ENCODE measurements around the gene WASHC3. TPM values are rescaled to one million over a fixed set of nuclear protein-coding genes. Genes with fewer than 3 reads are reported as not detected.

Gene WASHC3
- total and polyA plus RNA-seq, 4 donors, result 22.4 to 51.4 (median 25.8) TPM

DNA sequence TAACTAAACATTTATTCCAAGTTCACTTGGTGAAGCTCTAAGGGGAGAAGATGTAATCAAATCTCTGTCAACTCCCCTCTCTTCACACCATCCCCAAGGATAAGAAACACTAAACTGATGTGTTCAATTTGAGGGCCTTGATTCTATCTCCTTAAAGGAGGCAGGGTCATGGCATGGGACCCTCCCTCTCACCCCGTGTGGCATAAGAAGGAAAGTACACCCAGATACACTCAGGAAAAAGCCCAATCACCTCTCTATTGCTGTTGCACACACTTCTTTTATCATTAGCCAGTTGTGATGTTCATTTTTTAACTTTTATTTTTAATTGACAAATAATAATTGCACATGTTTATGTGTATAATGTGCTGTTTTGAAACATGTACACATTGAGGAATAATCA lies 35.1 kb downstream of the WASHC3 start:
- 87% methylated on average over 1 of the region's 1 CpG for WGBS
- Histone ChIP-seq H3K27ac (ENCODE audit: low read depth in 1 of 2, low read length in 2 of 2) (no peak overlapping the region), H3K4me3 (ENCODE audit: low read depth in 1 of 3, low read length in 3 of 3) (no peak overlapping the region)

GRCh38 chr12:102024765-102025164 lies 37.0 kb downstream of the WASHC3 start:
- Histone ChIP-seq H3K4me3 (ENCODE audit: low read depth in 1 of 3, low read length in 3 of 3) (no peak overlapping the region), H3K27ac (ENCODE audit: low read depth in 1 of 2, low read length in 2 of 2) (no peak overlapping the region), H3K9ac (ENCODE audit: low read depth in 1 of 2, low read length in 2 of 2) (no peak overlapping the region), H3K4me1 (ENCODE audit: control insufficient read depth in 4 of 4, insufficient read depth in 4 of 4, low read length in 3 of 4) (peaks cover 4 to 16% (median 6%) of the 10 kb centered on the region in 4 donors), H3K9me3 (ENCODE audit: control insufficient read depth in 4 of 4, low read length in 3 of 4) (no peaks in the 10 kb centered on the region), H3K27me3 (ENCODE audit: control insufficient read depth in 4 of 4, insufficient read depth in 4 of 4, low read length in 3 of 4) (no peaks in the 10 kb centered on the region), H3K36me3 (ENCODE audit: control insufficient read depth in 4 of 4, insufficient read depth in 3 of 4, low read depth in 1 of 4, low read length in 3 of 4) (peaks cover 0 to 7% (median 3%) of the 10 kb centered on the region in 4 donors)
- TF ChIP-seq HNF4G (IDR thresholded peaks at IDR 0.05) (no peak), TAF1 (conservative IDR thresholded peaks at IDR 0.05) (no peak), FOXA2 (IDR thresholded peaks at IDR 0.05) (no peak), RXRA (IDR thresholded peaks at IDR 0.05) (no peak), YY1 (IDR thresholded peaks at IDR 0.05) (no peak), CTCF (IDR thresholded peaks at IDR 0.05; ENCODE audit: low read depth, low read length, missing input control) (no peak), GABPA (IDR thresholded peaks at IDR 0.05 in 1 of 2, conservative IDR thresholded peaks at IDR 0.05 in 1 of 2) (no peak), JUND (IDR thresholded peaks at IDR 0.05) (no peak), HNF4A (conservative IDR thresholded peaks at IDR 0.05) (no peak), RAD21 (IDR thresholded peaks at IDR 0.05) (no peak), REST (IDR thresholded peaks at IDR 0.05) (no peak)
- TF ChIP-seq, protein P1, sequence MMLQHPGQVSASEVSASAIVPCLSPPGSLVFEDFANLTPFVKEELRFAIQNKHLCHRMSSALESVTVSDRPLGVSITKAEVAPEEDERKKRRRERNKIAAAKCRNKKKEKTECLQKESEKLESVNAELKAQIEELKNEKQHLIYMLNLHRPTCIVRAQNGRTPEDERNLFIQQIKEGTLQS (IDR thresholded peaks at IDR 0.05), result no peak
- no peak for DNase-seq (ENCODE audit: low spot score)
- 68% methylated on average over 2 of the region's 2 CpGs for WGBS

More for the DNA sequence above, 35.1 kb downstream of the WASHC3 start:
- no peak for TF ChIP-seq ZBTB33 (IDR thresholded peaks at IDR 0.05)
- no peak for TF ChIP-seq MAX (IDR thresholded peaks at IDR 0.05)
- no peak for TF ChIP-seq YY1 (IDR thresholded peaks at IDR 0.05)
- no peak for TF ChIP-seq FOXA1 (IDR thresholded peaks at IDR 0.05)
- no peak for TF ChIP-seq GABPA (IDR thresholded peaks at IDR 0.05 in 1 of 2, conservative IDR thresholded peaks at IDR 0.05 in 1 of 2)
- TF ChIP-seq EGR1 (IDR thresholded peaks at IDR 0.05; ENCODE audit: low read depth in 2 of 2), result no peak
- TF ChIP-seq JUND (IDR thresholded peaks at IDR 0.05), result no peak
- TF ChIP-seq, protein P1 (IDR thresholded peaks at IDR 0.05), result no peak
- no peak for TF ChIP-seq HNF4G (IDR thresholded peaks at IDR 0.05)
- peaks cover 0 to 10% (median 5%) of the 10 kb centered on the region in 4 donors for H3K36me3 ChIP-seq (ENCODE audit: control insufficient read depth in 4 of 4, insufficient read depth in 3 of 4, low read depth in 1 of 4, low read length in 3 of 4)
- H3K4me1 ChIP-seq (ENCODE audit: control insufficient read depth in 4 of 4, insufficient read depth in 4 of 4, low read length in 3 of 4), result peaks cover under 1 to 8% (median 2%) of the 10 kb centered on the region in 4 donors
- H3K9ac ChIP-seq (ENCODE audit: low read depth in 1 of 2, low read length in 2 of 2), result no peak overlapping the region
- H3K27me3 ChIP-seq (ENCODE audit: control insufficient read depth in 4 of 4, insufficient read depth in 4 of 4, low read length in 3 of 4), result no peaks in the 10 kb centered on the region
- H3K9me3 ChIP-seq (ENCODE audit: control insufficient read depth in 4 of 4, low read length in 3 of 4), result no peaks in the 10 kb centered on the region
- no peak for DNase-seq (ENCODE audit: low spot score)

All from liver (tissue), 9 donors.